Osteocyte (in vitro differentiated cells): ENCODE data around the gene PDGFRB. TPM values are rescaled to one million over a fixed set of nuclear protein-coding genes. Genes with fewer than 3 reads are reported as not detected.
"Not testable (repeated sequence)": the region's sequence is repeated elsewhere in the genome, so short reads cannot be mapped to it uniquely, and the experiment has no call there.

Source experiments
- DNase-seq: peaks from one replicate; pipeline ENCODE4 v3.0.0; 2021; ENCODE audit warnings: mixed read lengths; ENCODE audit not compliant: unreplicated experiment; ENCODE audit errors: extremely low spot score
- H3K27ac Mint-ChIP-seq: one replicate; pipeline ENCODE4 v1.8.0; 2021; ENCODE audit warnings: mild to moderate bottlenecking, mixed read lengths; ENCODE audit not compliant: unreplicated experiment
- H3K27me3 Mint-ChIP-seq: one replicate; pipeline ENCODE4 v1.8.0; 2021; ENCODE audit warnings: mixed read lengths; ENCODE audit not compliant: unreplicated experiment
- H3K36me3 Mint-ChIP-seq: one replicate; pipeline ENCODE4 v1.8.0; 2021; ENCODE audit warnings: mixed read lengths; ENCODE audit not compliant: unreplicated experiment
- H3K4me1 Mint-ChIP-seq: one replicate; pipeline ENCODE4 v1.8.0; 2021; ENCODE audit warnings: mixed read lengths; ENCODE audit not compliant: unreplicated experiment
- H3K4me3 Mint-ChIP-seq: one replicate; pipeline ENCODE4 v1.8.0; 2021; ENCODE audit warnings: mild to moderate bottlenecking, moderate library complexity, mixed read lengths; ENCODE audit not compliant: unreplicated experiment
- H3K9me3 Mint-ChIP-seq: one replicate; pipeline ENCODE4 v1.8.0; 2021; ENCODE audit warnings: mixed read lengths; ENCODE audit not compliant: unreplicated experiment
- total RNA-seq: library from RNA; stranded (reverse); gene quantifications from 2 replicates; pipeline ENCODE4 v1.2.1, GENCODE V29; 2021
- TF ChIP-seq, protein P1 (sequence below): fragments of 200-600 bp; sonication (generic); IDR thresholded peaks from 2 replicates; pipeline ENCODE4 v1.5.0; 2021; ENCODE audit warnings: antibody characterized with exemption, mild to moderate bottlenecking, moderate library complexity

Gene PDGFRB
- total RNA-seq, 1 donor from 2014 or later, result 1,093 TPM

- peaks cover 2% of the 10 kb centered on the region for H3K4me1 Mint-ChIP-seq
- H3K27me3 Mint-ChIP-seq, result peaks cover 16% of the 10 kb centered on the region
- H3K36me3 Mint-ChIP-seq, result no peaks in the 10 kb centered on the region
- no peak within 1 kb of the TSS for H3K27ac Mint-ChIP-seq
- peak; percentile 73 for DNase-seq
- H3K4me3 Mint-ChIP-seq, result no peak within 1 kb of the TSS
- H3K9me3 Mint-ChIP-seq, result no peaks in the 10 kb centered on the region
- TF ChIP-seq, protein P1, sequence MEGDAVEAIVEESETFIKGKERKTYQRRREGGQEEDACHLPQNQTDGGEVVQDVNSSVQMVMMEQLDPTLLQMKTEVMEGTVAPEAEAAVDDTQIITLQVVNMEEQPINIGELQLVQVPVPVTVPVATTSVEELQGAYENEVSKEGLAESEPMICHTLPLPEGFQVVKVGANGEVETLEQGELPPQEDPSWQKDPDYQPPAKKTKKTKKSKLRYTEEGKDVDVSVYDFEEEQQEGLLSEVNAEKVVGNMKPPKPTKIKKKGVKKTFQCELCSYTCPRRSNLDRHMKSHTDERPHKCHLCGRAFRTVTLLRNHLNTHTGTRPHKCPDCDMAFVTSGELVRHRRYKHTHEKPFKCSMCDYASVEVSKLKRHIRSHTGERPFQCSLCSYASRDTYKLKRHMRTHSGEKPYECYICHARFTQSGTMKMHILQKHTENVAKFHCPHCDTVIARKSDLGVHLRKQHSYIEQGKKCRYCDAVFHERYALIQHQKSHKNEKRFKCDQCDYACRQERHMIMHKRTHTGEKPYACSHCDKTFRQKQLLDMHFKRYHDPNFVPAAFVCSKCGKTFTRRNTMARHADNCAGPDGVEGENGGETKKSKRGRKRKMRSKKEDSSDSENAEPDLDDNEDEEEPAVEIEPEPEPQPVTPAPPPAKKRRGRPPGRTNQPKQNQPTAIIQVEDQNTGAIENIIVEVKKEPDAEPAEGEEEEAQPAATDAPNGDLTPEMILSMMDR, result no peak
Observed at GRCh38 chr5:150085950-150086715, 69.5 kb downstream of the PDGFRB start, which contains the start of gene CSF1R. TSS of gene CSF1R (minus strand) at chr5:150086554. CDS start at chr5:150086427, 127 bp downstream.

DNA sequence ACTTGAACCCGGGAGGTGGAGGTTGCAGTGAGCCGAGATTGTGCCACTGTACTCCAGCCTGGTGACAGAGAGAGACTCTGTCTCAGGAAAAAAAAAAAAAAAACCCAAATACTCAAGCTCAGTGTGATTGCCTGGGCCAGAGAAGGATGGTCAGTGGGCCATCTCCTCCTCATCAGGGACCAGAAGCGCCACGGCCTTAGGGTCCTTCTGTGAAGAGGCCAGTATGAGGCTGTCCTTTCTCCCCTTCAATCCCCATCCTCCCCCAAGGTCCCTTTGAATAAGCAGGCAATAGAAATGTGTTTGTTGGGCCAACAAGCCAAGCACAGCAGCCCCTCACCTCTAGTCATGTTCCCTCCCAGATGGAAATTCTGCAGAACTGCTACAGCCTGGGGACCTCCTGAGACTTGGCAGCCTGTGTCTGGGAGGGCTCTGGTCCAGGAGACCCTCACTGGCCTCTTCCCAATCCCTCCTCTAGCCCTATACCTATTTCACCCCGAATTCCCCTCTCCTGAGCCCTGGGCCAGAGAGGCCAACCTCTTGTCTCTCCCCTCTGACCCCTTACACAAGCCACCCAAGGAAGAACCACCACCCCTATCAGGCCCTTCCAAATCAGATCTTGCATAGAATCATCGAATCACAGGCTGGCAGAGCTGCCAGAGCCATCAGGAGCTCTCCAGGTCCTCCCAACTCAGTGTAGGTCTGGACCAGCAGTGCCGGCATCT lies 70.3 kb downstream of the PDGFRB start:
- no peak overlapping the region for H3K4me3 Mint-ChIP-seq
- peak; percentile 60 for DNase-seq
- TF ChIP-seq, protein P1, result no peak
- H3K4me1 Mint-ChIP-seq, result peaks cover 2% of the 10 kb centered on the region
- peaks cover 8% of the 10 kb centered on the region for H3K27me3 Mint-ChIP-seq
- no peaks in the 10 kb centered on the region for H3K9me3 Mint-ChIP-seq
- no peak overlapping the region for H3K27ac Mint-ChIP-seq
- H3K36me3 Mint-ChIP-seq, result no peaks in the 10 kb centered on the region

DNA sequence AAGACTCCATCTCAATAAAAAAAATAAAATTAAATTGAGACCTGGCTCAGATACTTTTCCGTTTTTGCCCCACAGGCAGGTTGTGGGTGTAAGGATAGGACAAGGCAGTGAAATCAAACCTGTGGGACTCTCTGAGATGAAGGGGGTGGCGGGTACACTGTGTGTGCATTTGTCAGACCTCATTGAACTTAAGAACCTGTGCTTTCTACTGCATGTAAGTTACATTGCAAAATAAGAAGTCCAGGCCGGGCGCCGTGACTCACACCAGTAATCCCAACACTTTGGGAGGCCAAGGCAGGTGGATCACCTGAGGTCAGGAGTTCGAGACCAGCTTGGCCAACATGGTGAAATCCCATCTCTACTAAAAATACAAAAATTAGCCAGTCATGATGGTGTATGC lies 70.9 kb downstream of the PDGFRB start:
- not testable (repeated sequence) for H3K4me3 Mint-ChIP-seq, H3K9me3 Mint-ChIP-seq, H3K27me3 Mint-ChIP-seq, H3K27ac Mint-ChIP-seq, H3K4me1 Mint-ChIP-seq, H3K36me3 Mint-ChIP-seq
- DNase-seq, result peak; percentile 46

- H3K4me1 Mint-ChIP-seq, result peaks cover 8% of the 10 kb centered on the region
- no peaks in the 10 kb centered on the region for H3K9me3 Mint-ChIP-seq
- H3K4me3 Mint-ChIP-seq, result no peak overlapping the region
- no peaks in the 10 kb centered on the region for H3K27me3 Mint-ChIP-seq
- H3K27ac Mint-ChIP-seq, result no peak overlapping the region
- TF ChIP-seq, protein P1, result no peak
- H3K36me3 Mint-ChIP-seq, result no peaks in the 10 kb centered on the region
- peak; percentile 78 for DNase-seq
Observed at GRCh38 chr5:150082889-150083288, 72.8 kb downstream of the PDGFRB start.

DNA sequence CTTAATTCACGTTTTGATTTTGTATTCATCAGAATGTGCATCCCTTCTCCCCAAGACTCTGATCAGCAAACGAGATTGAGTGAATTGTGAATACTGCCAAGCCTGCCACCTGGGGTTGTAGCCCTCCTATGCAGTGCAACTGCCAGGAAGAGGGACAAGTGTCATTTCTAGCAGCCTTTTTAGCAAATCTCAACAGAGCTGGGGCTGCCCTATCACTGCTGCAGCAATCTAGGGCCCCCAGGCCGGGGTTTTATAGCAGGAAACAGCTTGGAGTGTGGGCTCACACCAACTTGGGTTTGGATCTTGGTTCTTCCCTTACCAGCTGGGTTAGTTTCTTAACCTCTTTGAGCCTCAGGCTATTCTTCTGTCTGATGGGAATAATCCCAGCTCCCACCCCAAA lies 73.3 kb downstream of the PDGFRB start:
- no peaks in the 10 kb centered on the region for H3K9me3 Mint-ChIP-seq
- TF ChIP-seq, protein P1, result no peak
- H3K27ac Mint-ChIP-seq, result no peak overlapping the region
- peak; percentile 63 for DNase-seq
- no peaks in the 10 kb centered on the region for H3K27me3 Mint-ChIP-seq
- H3K4me3 Mint-ChIP-seq, result no peak overlapping the region
- H3K4me1 Mint-ChIP-seq, result peaks cover 8% of the 10 kb centered on the region
- no peaks in the 10 kb centered on the region for H3K36me3 Mint-ChIP-seq
